MM.1S (cell line): Measurements from ENCODE around the gene PES1.
A peak's percentile ranks its signal among the peaks of the same experiment; 100 is the strongest.
"Not testable (repeated sequence)": the region's sequence is repeated elsewhere in the genome, so short reads cannot be mapped to it uniquely, and the experiment has no call there.

ENCODE experiments used
- DNase-seq: peaks from one replicate; pipeline ENCODE4 v3.0.0-alpha.2; 2015
- H2AFZ ChIP-seq: fragments of 300-600 bp; sonication (generic); 2 replicates; pipeline ENCODE4 v1.6.0; 2016; ENCODE audit warnings: antibody characterized with exemption, low read length
- H3F3A ChIP-seq: fragments of 300-600 bp; sonication (generic); 2 replicates; pipeline ENCODE4 v1.6.1; 2016; ENCODE audit warnings: mild to moderate bottlenecking, antibody characterized with exemption, low read length, moderate library complexity, mixed read lengths; ENCODE audit not compliant: insufficient read depth
- H3K27ac ChIP-seq: fragments of 300-600 bp; sonication (generic); 2 replicates; pipeline ENCODE4 v1.5.1; 2016; ENCODE audit warnings: mild to moderate bottlenecking, low read length
- H3K27me3 ChIP-seq: fragments of 300-600 bp; sonication (generic); replicated peaks from 2 replicates; pipeline ENCODE4 v1.6.0; 2016; ENCODE audit warnings: low read length; ENCODE audit not compliant: insufficient read depth
- H3K36me3 ChIP-seq: fragments of 300-600 bp; sonication (generic); replicated peaks from 2 replicates; pipeline ENCODE4 v1.6.1; 2016; ENCODE audit warnings: mild to moderate bottlenecking, low read length, mixed read lengths; ENCODE audit not compliant: insufficient read depth
- H3K4me1 ChIP-seq: fragments of 300-600 bp; sonication (generic); 2 replicates; pipeline ENCODE4 v1.6.1; 2016; ENCODE audit warnings: low read length, mixed read lengths
- H3K4me2 ChIP-seq: fragments of 300-600 bp; sonication (generic); 2 replicates; pipeline ENCODE4 v1.6.0; 2016; ENCODE audit warnings: low read depth, low read length
- H3K4me3 ChIP-seq: fragments of 300-600 bp; sonication (generic); 2 replicates; pipeline ENCODE4 v1.5.1; 2016; ENCODE audit warnings: low read length, mixed read lengths
- H3K79me2 ChIP-seq: fragments of 300-600 bp; sonication (generic); 2 replicates; pipeline ENCODE4 v1.6.1; 2016; ENCODE audit warnings: mixed run types, low read length, mixed read lengths
- H3K9ac ChIP-seq: fragments of 300-600 bp; sonication (generic); 2 replicates; pipeline ENCODE4 v1.6.1; 2016; ENCODE audit warnings: low read length, mixed read lengths
- H3K9me2 ChIP-seq: fragments of 300-600 bp; sonication (generic); replicated peaks from 2 replicates; pipeline ENCODE4 v1.6.1; 2016; ENCODE audit warnings: mild to moderate bottlenecking, low read length, mixed read lengths; ENCODE audit not compliant: insufficient read depth
- H3K9me3 ChIP-seq: fragments of 300-600 bp; sonication (generic); replicated peaks from 2 replicates; pipeline ENCODE4 v1.6.1; 2016; ENCODE audit warnings: mild to moderate bottlenecking, low read length, mixed read lengths; ENCODE audit not compliant: insufficient read depth
- H4K20me1 ChIP-seq: fragments of 300-600 bp; sonication (generic); 2 replicates; pipeline ENCODE4 v1.6.1; 2016; ENCODE audit warnings: mild to moderate bottlenecking, low read length, moderate library complexity, mixed read lengths; ENCODE audit not compliant: insufficient read depth
- CTCF ChIP-seq: fragments of 300-600 bp; sonication (generic); IDR thresholded peaks from 2 replicates; pipeline ENCODE4 v1.5.1; 2016; ENCODE audit warnings: antibody characterized with exemption, low read length, mixed read lengths
- EZH2 ChIP-seq: fragments of 300-600 bp; sonication (generic); optimal IDR thresholded peaks from 2 replicates; pipeline ENCODE3; 2017; ENCODE audit warnings: low read depth, mild to moderate bottlenecking, antibody characterized with exemption, low read length, mixed read lengths
- EZH2phosphoT487 ChIP-seq: fragments of 300-600 bp; sonication (generic); IDR thresholded peaks from 2 replicates; pipeline ENCODE4 v1.6.1; 2018; ENCODE audit warnings: antibody characterized with exemption, low read length

Gene PES1

GRCh38 chr22:30561402-30562189, 30.1 kb downstream of the PES1 start:
- Histone ChIP-seq H3K4me1 (no peaks in the 10 kb centered on the region), H3K79me2 (no peaks in the 10 kb centered on the region), H3K27me3 (peaks cover 5% of the 10 kb centered on the region), H3K9me2 (no peaks in the 10 kb centered on the region), H3K9ac (no peak overlapping the region), H3K27ac (no peak overlapping the region), H3K4me2 (no peak overlapping the region), H4K20me1 (no peaks in the 10 kb centered on the region), H3K4me3 (no peak overlapping the region), H3F3A (no peaks in the 10 kb centered on the region), H2AFZ (no peak overlapping the region), H3K36me3 (no peaks in the 10 kb centered on the region), H3K9me3 (no peaks in the 10 kb centered on the region)
- no peak for DNase-seq
- TF ChIP-seq EZH2phosphoT487 (no peak), EZH2 (no peak), CTCF (no peak)

- not testable (repeated sequence) for H3K4me1 ChIP-seq, H3K4me3 ChIP-seq, H3K36me3 ChIP-seq, H3K27ac ChIP-seq, H3K4me2 ChIP-seq, H4K20me1 ChIP-seq, H3K9me3 ChIP-seq, H3F3A ChIP-seq, H3K27me3 ChIP-seq, DNase-seq, H3K79me2 ChIP-seq, H3K9me2 ChIP-seq, H3K9ac ChIP-seq, H2AFZ ChIP-seq
- TF ChIP-seq CTCF = peak; percentile 19
These were observed 31.0 kb downstream of the PES1 start for GRCh38 chr22:30560643-30561202.

GRCh38 chr22:30559889-30560288, 31.8 kb downstream of the PES1 start:
- H3K9me2 ChIP-seq = no peaks in the 10 kb centered on the region
- TF ChIP-seq EZH2phosphoT487 (no peak), CTCF (no peak), EZH2 (no peak)
- no peaks in the 10 kb centered on the region for H3K9me3 ChIP-seq
- H3K4me3 ChIP-seq = no peak overlapping the region
- H3K36me3 ChIP-seq = no peaks in the 10 kb centered on the region
- H3K79me2 ChIP-seq = no peaks in the 10 kb centered on the region
- H3F3A ChIP-seq = no peaks in the 10 kb centered on the region
- H3K4me2 ChIP-seq = no peak overlapping the region
- H3K27ac ChIP-seq = no peak overlapping the region
- H3K4me1 ChIP-seq = no peaks in the 10 kb centered on the region
- no peak for DNase-seq
- H4K20me1 ChIP-seq = no peaks in the 10 kb centered on the region
- no peak overlapping the region for H2AFZ ChIP-seq
- H3K9ac ChIP-seq = no peak overlapping the region
- H3K27me3 ChIP-seq = no peaks in the 10 kb centered on the region
